ENCODE data around the gene SMAD6.
"Not testable (repeated sequence)": the region's sequence is repeated elsewhere in the genome, so short reads cannot be mapped to it uniquely, and the experiment has no call there.

Gene SMAD6

GRCh38 chr15:66809664-66810063 lies 107.6 kb downstream of the SMAD6 start:
- DNase-seq (ENCODE audit: insufficient read length, low spot score) (no peak), FAIRE-seq (no peak)

GRCh38 chr15:66815318-66815717 lies 113.3 kb downstream of the SMAD6 start:
- FAIRE-seq, result no peak
- no peak for DNase-seq (ENCODE audit: insufficient read length, low spot score)

GRCh38 chr15:66816201-66816600 lies 114.2 kb downstream of the SMAD6 start:
- DNase-seq (ENCODE audit: insufficient read length, low spot score) (no peak), FAIRE-seq (no peak)

- DNase-seq (ENCODE audit: insufficient read length, low spot score), result no peak
- FAIRE-seq, result no peak
Observed at GRCh38 chr15:66819084-66819483, 117.0 kb downstream of the SMAD6 start.

GRCh38 chr15:66820481-66821176 lies 118.6 kb downstream of the SMAD6 start:
- no peak for FAIRE-seq

GRCh38 chr15:66821307-66821706 lies 119.3 kb downstream of the SMAD6 start:
- DNase-seq (ENCODE audit: insufficient read length, low spot score) (no peak), FAIRE-seq (no peak)

More at GRCh38 chr15:66820481-66821176, 118.6 kb downstream of the SMAD6 start:
- DNase-seq (ENCODE audit: insufficient read length, low spot score), result no peak

GRCh38 chr15:66822114-66822513 lies 120.1 kb downstream of the SMAD6 start:
- FAIRE-seq (no peak), DNase-seq (ENCODE audit: insufficient read length, low spot score) (no peak)

GRCh38 chr15:66822576-66822975 lies 120.5 kb downstream of the SMAD6 start:
- FAIRE-seq, result no peak

GRCh38 chr15:66823601-66824000 lies 121.6 kb downstream of the SMAD6 start:
- DNase-seq (ENCODE audit: insufficient read length, low spot score) (no peak), FAIRE-seq (no peak)

More at GRCh38 chr15:66822576-66822975, 120.5 kb downstream of the SMAD6 start:
- no peak for DNase-seq (ENCODE audit: insufficient read length, low spot score)

GRCh38 chr15:66824424-66824823 lies 122.4 kb downstream of the SMAD6 start:
- FAIRE-seq (no peak), DNase-seq (ENCODE audit: insufficient read length, low spot score) (no peak)

- DNase-seq (ENCODE audit: insufficient read length, low spot score), result no peak
- FAIRE-seq, result no peak
Observed at GRCh38 chr15:66825139-66825538, 123.1 kb downstream of the SMAD6 start.

GRCh38 chr15:66825731-66826130 lies 123.7 kb downstream of the SMAD6 start:
- no peak for FAIRE-seq

GRCh38 chr15:66826507-66826906 lies 124.5 kb downstream of the SMAD6 start:
- FAIRE-seq (no peak), DNase-seq (ENCODE audit: insufficient read length, low spot score) (no peak)

More at GRCh38 chr15:66825731-66826130, 123.7 kb downstream of the SMAD6 start:
- DNase-seq (ENCODE audit: insufficient read length, low spot score), result no peak

GRCh38 chr15:66827039-66827697 lies 125.1 kb downstream of the SMAD6 start:
- FAIRE-seq (no peak), DNase-seq (ENCODE audit: insufficient read length, low spot score) (no peak)

GRCh38 chr15:66827698-66828055 lies 125.6 kb downstream of the SMAD6 start:
- no peak for FAIRE-seq

GRCh38 chr15:66828817-66829541 lies 126.9 kb downstream of the SMAD6 start:
- not testable (repeated sequence) for FAIRE-seq

More at GRCh38 chr15:66827698-66828055, 125.6 kb downstream of the SMAD6 start:
- no peak for DNase-seq (ENCODE audit: insufficient read length, low spot score)

GRCh38 chr15:66829551-66830121 lies 127.6 kb downstream of the SMAD6 start:
- FAIRE-seq (no peak), DNase-seq (ENCODE audit: insufficient read length, low spot score) (no peak)

More at GRCh38 chr15:66828817-66829541, 126.9 kb downstream of the SMAD6 start:
- DNase-seq (ENCODE audit: insufficient read length, low spot score), result not testable (repeated sequence)

- no peak for FAIRE-seq
Observed at GRCh38 chr15:66830358-66830757, 128.3 kb downstream of the SMAD6 start.

GRCh38 chr15:66830823-66831222 lies 128.8 kb downstream of the SMAD6 start:
- DNase-seq (ENCODE audit: insufficient read length, low spot score), result no peak

More at GRCh38 chr15:66830358-66830757, 128.3 kb downstream of the SMAD6 start:
- DNase-seq (ENCODE audit: insufficient read length, low spot score), result peak; percentile 57

GRCh38 chr15:66831289-66831688 lies 129.3 kb downstream of the SMAD6 start:
- FAIRE-seq, result no peak
- DNase-seq (ENCODE audit: insufficient read length, low spot score), result no peak

More at GRCh38 chr15:66830823-66831222, 128.8 kb downstream of the SMAD6 start:
- no peak for FAIRE-seq

- FAIRE-seq (peak; percentile 78), DNase-seq (ENCODE audit: insufficient read length, low spot score) (no peak)
Observed at GRCh38 chr15:66831801-66832390, 129.9 kb downstream of the SMAD6 start.
